HG02973 (cell line): ENCODE data around the gene CPA5.

Source experiments
- ATAC-seq: cut with Tn5 transposase; IDR thresholded peaks from one replicate; pipeline ENCODE4 v1.9.1; 2021; ENCODE audit warnings: moderate library complexity; ENCODE audit not compliant: unreplicated experiment

The CPA5 gene

DNA sequence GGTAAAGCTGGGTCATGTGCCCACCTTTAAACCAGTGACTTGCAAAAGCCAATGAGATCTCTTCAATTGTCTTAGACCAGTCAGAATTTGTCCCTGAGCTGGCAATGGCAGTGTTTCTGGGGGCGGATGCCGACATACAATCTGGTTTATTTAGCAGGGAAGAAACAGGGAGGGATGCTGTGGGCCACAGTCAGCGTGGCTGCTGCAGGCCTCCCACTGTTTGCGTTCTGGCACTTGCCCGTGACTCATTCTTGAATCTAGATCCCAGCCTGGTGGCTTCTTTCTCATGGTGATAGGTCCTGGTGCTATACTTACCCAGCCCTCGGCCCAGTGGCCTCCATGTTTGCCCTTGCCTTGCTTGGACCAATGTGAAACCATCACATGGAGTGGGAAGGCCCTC, 32.6 kb downstream of the CPA5 start:
- no peak for ATAC-seq

DNA sequence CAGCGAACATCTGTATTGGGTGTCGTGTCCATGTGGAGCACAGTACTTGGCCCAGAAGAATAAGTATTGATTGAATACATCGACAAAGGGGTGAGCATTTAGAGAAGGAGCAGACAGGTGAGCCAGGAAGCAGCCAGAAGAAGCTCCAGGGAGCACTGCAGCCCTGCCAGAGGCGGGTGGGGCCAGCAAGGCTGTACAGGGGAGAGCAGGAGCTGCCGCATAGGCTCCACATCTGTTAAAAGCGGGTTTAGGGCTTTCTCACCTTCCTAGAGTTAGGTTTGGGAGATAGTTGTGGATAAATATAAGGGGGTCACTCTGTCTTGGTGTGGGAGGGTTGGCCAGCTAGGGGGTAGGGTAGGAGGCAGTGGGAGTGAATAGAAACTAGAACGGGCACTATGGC, 34.4 kb downstream of the CPA5 start:
- ATAC-seq, result no peak

DNA sequence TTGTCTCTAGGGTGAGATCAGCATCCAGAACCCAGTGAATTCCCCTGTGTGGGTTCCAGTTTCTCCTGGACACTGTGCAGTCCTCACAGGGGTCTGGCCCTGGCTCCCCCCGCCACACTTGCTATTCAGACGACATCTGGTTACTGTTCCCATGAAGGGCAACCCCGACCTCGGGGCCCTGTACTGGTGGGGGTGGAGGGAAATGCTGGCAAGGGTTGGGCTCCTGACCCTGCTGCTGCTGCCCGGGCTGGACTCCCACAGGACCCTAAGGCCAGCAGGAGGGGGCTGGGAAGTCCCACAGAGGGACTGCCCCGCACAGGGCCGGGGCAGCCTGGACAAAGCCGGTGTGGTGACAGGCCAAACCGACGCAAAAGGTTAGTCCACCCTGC, 34.9 kb downstream of the CPA5 start:
- no peak for ATAC-seq

DNA sequence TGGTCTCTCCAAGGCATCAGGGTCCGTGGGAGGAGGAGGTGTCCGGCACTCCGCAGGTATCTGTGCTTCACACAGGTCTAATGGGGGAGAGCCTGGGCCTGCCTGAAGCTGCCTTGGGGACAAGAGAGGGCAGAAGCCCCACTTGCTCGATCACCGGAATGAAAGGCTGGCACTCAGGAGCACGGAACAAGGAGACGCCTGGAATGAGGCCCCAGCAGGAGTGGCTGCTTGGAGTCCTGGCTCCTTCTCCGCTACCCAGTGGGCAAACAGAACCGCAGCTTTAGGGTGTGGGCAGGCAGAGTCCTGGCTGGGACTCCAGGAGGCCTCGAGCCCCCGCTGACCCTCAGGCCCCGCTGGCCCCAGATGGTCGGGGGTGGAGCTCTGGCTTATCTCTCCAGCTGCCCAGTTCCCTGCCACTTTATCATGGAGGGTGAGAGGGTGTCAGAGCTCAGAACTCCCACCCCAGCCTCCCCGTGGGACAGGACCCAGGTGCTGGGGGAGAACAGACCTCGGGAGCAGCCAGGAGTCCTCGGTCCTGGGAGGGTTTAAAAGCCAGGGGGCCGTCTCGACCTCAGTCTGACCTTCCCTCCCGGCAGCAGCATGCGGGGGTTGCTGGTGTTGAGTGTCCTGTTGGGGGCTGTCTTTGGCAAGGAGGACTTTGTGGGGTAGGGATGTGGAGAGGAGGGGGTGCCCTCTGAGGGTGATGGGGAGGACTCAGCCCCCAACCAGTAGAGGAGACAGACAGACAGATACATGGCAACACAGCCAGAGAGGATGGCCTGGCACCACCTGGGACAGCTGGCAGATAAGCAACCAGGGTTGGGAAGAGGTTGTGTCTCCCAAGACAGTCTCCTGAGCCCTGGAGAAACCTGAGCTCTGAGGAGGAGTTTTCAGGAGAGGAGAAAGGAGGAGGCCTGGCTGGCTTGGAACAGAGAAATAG, 35.6 kb downstream of the CPA5 start, which contains the start of gene CPA1:
Gene CPA1, plus strand, starts transcription at position 574 of the 940 bp plus-strand sequence. Its CDS starts 27 bp downstream, at position 601.
- ATAC-seq, result no peak

DNA sequence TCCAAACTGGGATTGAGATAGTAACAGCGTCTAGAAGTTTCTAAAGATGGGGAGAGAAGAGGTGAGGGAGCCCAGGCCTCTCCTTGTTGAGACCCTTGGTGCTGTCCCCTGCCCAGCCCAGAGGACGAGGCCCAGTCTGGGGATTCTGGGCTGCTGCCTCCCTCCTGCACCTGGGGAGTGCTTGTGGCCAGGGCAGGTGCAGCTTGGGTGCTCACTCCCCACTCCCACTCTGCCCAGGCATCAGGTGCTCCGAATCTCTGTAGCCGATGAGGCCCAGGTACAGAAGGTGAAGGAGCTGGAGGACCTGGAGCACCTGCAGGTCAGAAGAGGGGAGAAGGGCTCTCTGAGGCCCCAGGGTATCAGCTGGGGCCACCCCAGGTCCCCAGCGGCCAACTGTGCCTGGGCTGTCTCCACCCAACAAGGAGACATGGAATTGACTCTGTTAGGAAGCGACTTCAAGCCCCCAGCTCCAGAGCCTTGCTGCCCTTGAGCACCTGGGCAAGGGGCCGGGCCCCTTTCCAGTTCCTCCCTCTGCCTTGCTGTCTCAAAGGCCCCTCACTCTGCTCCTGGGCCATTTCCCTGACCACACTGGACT, 36.3 kb downstream of the CPA5 start:
- no peak for ATAC-seq

DNA sequence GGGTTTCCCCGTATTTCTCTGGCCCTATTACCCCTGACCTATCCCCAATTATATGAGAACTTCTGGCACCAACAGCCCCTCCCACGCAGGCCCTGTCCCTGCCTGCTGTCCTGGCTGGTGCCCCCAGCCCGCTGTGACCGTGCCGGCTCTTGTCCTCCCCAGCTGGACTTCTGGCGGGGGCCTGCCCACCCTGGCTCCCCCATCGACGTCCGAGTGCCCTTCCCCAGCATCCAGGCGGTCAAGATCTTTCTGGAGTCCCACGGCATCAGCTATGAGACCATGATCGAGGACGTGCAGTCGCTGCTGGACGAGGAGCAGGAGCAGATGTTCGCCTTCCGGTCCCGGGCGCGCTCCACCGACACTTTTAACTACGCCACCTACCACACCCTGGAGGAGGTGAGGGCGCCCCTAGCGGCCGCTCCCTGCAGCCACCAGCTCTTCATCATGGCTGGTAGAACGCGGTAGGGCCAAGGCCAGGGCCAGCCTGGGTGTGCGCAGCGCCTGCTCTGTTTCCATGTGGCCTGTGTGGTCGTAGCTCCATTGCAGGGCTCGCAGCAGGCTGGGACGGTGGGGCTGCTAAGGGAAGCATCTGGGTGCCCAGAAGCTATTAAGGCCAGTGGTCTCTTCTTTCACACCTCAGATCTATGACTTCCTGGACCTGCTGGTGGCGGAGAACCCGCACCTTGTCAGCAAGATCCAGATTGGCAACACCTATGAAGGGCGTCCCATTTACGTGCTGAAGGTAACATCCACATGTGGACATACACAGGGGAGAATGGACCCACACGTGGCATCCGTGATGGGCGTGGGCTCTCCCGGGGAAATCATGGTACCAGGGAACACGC, 37.1 kb downstream of the CPA5 start:
- ATAC-seq, result no peak

DNA sequence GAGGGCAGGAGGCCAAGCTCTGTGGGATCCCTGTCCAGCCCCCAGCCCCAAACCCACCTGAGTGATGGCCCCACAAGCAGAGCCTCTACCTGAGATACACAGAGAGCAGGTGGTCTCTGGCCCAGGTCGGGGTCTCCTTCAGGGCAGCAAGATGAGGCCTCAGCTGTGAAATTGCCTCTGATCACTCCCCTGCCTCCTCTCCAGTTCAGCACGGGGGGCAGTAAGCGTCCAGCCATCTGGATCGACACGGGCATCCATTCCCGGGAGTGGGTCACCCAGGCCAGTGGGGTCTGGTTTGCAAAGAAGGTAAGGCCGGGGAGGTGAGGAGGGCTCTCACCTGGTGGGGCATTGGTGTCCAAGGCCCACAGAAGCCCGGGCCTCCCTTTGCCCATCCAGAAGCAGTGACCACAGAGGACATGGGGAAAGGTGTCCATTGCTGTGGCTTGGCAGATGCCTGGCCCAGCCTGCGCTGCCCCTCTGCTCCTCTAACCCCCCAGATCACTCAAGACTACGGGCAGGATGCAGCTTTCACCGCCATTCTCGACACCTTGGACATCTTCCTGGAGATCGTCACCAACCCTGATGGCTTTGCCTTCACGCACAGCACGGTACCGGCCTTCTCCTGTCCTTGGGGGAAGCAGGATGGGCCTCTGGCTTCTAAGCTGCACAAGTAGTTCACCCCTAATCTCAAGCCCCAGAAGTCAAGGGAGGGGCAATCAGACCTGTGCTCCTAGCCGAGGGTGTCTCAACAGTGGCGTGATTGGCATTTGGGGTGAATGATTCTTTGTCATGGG, 38.8 kb downstream of the CPA5 start:
- no peak for ATAC-seq

DNA sequence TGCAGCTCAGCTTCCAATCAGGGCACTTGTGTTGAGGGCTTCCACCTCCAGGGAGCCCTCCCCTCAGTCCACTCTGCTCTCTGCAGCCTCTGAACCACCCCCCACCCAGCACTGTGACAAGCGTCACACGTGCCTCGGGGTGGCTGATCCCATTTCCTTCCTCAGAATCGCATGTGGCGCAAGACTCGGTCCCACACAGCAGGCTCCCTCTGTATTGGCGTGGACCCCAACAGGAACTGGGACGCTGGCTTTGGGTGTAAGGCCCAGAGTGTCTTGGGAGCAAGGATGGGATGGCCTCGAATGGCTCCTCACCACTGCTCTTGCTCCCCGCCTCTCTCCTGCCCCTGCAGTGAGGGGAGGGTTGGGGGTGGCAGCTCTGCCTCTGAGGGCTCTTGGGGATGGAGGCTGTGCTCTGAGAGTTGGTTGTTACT, 39.8 kb downstream of the CPA5 start:
- no peak for ATAC-seq

DNA sequence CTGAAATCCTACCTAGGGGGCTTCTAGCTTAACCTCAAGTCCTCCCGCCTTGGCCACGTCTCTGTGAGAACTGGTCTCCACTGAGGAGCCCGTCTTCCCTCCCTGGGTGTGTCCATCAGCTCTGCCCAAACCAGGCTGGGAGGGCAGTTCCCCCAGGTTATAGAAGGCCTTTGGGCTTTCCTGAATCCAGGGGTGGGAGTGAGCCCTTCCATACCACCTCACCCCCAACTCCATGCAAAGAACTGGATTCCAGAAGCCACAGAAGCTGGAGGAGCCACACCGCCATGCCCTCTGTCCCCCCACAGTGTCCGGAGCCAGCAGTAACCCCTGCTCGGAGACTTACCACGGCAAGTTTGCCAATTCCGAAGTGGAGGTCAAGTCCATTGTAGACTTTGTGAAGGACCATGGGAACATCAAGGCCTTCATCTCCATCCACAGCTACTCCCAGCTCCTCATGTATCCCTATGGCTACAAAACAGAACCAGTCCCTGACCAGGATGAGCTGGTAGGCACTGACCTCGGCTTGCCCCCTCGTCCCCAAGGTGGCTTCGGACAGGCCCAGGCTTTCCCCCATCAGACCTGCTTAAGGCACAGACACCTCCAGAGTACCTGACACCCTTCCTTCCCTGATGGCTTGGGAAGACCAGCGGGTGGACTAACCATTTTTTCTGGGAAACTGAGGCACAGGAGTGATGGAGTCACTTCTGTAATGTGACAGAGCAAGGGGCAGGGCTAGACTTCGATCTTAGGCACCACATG, 40.4 kb downstream of the CPA5 start:
- ATAC-seq, result no peak

DNA sequence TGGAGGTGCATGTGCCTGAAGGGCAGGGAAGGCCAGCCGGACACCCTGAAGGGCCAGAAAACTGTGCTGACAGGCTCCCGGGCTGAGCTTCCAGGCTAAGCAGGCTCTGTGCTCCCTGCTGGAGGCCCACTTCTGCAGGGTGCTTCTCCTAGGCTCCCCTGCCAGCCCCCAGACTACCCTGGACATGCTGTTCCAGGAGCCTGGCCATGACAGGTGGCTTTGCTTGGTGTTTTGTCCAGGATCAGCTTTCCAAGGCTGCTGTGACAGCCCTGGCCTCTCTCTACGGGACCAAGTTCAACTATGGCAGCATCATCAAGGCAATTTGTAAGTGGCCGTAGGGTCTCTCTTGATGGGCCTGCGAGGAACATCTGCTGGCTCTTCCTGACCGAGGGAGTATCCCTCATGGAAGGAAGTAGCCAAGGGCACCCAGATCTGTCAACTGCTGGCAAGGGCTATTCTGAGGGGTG, 41.0 kb downstream of the CPA5 start:
- no peak for ATAC-seq

DNA sequence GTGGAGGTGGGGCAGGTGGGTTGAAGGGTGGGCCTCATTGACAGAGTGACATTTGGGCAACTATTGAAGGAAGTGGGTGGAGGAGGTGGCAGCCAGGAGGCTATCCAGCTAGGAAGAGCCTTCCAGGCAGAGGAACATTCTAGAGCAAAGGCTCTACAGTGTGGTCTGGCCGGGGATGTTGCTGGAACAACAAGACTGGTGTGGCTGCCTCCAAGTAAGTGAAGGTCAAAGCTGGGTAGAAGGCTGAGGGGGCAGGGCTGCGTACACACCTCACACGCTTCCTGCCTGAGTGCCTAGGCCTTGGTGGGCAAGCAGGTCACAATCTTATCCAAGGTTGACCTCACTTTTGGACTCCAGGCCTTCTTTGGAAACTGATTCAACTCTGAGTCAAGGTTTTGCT, 42.3 kb downstream of the CPA5 start:
- no peak for ATAC-seq

DNA sequence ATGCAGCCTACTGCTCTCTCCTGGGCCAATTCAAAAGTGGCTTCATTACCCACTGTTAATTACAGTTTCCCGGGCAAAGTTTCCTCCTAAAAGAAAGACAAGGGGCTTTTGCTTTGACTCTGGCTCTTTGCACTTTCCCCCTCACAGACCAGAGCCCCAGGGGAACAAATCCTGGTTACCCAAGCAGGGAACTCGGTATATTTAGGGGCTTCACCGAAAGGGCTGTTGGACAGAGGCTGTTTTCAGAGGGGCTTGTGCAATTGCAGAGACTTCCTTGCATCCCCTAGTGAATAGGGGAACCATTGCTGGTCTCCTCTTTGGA, 42.7 kb downstream of the CPA5 start:
- ATAC-seq, result no peak

DNA sequence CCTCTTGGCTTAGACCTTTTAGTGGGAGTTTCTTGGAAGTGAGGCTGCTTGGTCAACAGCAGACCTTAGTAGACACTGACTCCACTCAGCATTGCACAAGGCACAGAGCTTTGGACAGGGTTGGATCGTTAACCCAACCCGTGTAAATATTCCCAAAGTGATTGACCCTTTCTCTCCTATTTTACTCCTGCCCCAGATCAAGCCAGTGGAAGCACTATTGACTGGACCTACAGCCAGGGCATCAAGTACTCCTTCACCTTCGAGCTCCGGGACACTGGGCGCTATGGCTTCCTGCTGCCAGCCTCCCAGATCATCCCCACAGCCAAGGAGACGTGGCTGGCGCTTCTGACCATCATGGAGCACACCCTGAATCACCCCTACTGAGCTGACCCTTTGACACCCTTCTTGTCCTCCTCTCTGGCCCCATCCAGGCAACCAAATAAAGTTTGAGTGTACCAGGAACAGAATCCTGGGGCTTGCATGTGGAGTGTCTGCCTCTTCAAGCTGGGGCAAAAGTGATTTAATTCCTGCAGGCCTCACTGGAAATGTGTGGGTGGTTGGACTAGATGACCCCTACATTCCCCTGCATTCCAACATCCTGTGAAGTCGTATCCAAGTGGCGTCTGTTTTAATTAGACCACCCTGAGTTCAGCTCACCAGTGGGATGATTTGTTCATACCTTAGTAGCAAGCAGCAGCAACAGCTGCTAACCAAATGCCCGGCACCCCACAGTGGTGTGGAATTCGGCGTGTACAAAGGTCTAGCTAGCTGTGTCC, 43.2 kb downstream of the CPA5 start:
- ATAC-seq, result no peak

DNA sequence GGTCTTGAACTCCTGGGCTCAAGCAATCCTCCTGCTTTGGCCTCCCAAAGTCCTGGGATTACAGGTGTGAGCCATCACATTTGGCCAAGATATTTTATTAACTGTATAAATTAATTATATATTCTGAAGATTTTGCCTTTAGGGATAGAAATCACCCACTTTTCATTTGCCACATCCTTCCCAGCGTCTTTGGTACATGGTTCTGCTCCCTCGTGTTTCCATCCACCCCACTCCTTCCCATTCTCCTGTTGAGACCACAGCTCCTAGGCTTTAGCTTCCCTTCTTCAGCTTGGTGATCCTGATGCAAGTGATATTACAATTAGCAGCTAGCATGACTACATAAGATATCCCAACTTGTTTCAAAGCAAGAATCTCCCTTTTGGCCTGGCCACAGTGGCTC, 44.1 kb downstream of the CPA5 start:
- ATAC-seq, result no peak

DNA sequence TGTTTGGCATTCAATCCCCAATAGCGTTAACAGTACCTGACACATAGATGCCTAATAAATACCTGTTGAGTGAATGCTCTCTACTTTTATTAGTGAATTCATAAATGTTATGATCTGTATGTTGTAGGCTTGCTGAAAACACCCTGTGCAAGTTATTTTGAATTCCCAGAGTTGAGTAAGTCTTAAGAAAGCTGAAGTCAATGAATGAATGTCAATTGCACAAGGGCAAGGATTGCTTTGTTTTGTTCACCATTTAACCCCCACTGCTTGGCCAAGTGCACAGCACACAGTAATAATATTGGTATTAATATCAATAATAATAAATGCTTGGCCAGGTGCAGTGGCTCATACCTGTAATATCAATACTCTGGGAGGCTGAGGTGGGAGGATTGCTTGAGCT, 45.9 kb downstream of the CPA5 start:
- no peak for ATAC-seq

DNA sequence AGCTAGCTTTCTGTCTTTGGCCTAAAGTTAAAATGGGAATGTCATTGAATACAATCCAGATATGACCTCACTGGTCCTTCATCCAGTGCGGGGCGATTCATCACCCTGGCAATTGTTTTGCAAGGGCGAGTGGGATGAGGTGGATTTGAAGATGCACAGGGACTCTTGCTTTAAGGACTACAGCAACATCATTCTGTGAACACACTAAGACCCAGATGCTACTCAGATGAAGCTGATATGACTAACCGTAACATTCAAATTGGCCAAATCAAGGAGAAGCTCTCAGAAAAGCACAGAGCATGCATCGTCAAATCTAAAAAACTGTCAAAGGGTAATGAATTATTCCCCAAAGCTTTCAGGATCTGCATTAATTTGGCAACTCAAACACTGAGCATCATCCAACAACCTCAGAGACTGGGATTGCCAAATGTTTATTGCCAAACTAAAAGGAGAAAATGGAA, 48.5 kb downstream of the CPA5 start:
- ATAC-seq, result no peak

DNA sequence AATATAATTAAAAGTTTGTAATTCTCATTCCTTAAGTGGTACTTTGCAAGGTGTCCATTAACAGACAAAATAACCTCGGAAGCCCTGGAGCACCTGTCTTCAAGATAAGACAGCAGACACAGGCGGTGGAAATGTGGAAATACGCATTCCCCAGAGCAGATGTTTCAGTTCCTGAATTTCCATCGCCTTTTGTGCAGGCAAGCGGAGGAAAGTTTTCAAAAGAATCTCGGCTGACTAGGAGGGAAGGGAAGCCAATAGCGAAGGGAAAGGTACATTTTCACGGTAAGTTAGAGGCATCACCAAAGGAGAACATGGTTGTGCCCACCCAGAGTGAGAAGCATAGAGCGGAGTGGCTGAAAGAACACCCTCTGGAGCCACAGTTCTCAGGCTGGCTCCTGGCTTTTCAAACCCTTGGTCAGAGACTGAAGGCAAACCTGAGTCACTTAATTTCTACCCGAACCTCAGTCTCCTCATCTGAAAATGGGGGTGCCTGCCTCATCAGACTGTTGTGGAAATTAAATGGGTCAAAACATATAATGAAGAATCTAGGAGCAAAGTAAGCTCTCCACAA, 49.3 kb downstream of the CPA5 start:
- no peak for ATAC-seq

DNA sequence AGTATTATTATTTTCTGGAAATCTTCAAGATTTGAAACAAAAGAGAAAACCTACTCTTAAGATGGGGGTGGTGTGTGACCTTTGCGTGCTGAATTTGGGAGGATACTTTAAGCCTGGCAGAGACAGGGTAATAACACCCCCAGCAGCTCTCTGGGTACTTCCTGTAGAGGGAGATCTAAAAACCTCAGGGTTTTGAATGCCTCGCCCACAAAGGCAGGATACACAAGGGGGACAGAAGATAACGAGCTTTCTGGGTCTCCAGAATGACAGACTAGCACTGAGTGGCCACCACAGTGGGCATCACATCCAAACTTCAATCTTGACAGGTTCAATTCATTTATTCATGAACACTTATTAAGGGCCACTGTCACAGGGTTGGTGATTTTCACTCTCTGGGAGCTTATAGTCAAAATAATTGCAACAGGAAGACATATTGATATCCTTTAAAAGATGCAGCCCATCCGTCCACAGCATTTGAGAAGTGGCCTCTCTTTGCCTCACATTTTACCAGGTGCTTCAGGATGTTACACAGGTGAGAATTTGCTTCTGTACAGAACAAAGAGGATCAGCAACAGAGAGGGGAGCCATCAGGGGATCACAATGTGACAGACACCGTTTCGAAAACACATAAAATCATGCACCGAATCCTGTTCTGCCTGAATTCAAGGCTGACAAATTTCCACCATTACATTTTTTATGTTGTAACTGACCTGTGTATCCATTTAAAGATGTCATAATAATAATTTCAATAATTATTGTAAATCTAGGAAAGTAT, 50.0 kb downstream of the CPA5 start:
- no peak for ATAC-seq
